Regular cardiac myocyte (primary cell): ENCODE data around the gene GLOD4. TPM values are rescaled to one million over a fixed set of nuclear protein-coding genes. Genes with fewer than 3 reads are reported as not detected.

ENCODE experiments used
- total RNA-seq: library from RNA; depleted of rRNA; stranded (reverse); fragments of >200 nt; gene quantifications from 2 replicates; pipeline ENCODE4 v1.2.3, GENCODE V29; 2014

The GLOD4 gene
- total RNA-seq: 89.9 and 116 TPM in 2 replicates

GRCh38 chr17:781805-782731, at the start of gene GLOD4, which contains the start of gene MRM3:
GLOD4 (minus strand) TSS chr17:782280; CDS start chr17:782255, 25 bp downstream.
MRM3 (plus strand) TSS chr17:782353; CDS start chr17:782379, 26 bp downstream.

GRCh38 chr17:752002-752619, 30.0 kb downstream of the GLOD4 start, which contains the start of gene GEMIN4:
GEMIN4 (minus strand) TSS chr17:752264; CDS start chr17:752142, 122 bp downstream.

GRCh38 chr17:732067-732901, 49.8 kb downstream of the GLOD4 start, which contains the start of gene TLCD3A:
TLCD3A (plus strand) TSS chr17:732596; CDS start chr17:732648, 52 bp downstream.

Other genes with a start within 250 kb of the GLOD4 start
- gene VPS53, start 67.4 kb downstream of the GLOD4 start, total RNA-seq: 26.2 and 29.9 TPM in 2 replicates
- gene TLCD3A, start 49.7 kb downstream of the GLOD4 start, total RNA-seq: 12.7 and 33.8 TPM in 2 replicates
- 8.2 and 26.8 TPM in 2 replicates for gene GEMIN4, start 30.0 kb downstream of the GLOD4 start, total RNA-seq
- gene MRM3, start 73 bp upstream of the GLOD4 start, total RNA-seq: 16.3 and 24.2 TPM in 2 replicates
- gene NXN, start 197.5 kb upstream of the GLOD4 start, total RNA-seq: 2.1 and 6.5 TPM in 2 replicates
- 14.7 and 20.3 TPM in 2 replicates for gene TIMM22, start 214.8 kb upstream of the GLOD4 start, total RNA-seq